Right ventricle myocardium inferior (tissue), 1 donor: Measurements from ENCODE around the gene COL27A1. TPM values are rescaled to one million over a fixed set of nuclear protein-coding genes. Genes with fewer than 3 reads are reported as not detected.
"Not testable (repeated sequence)": the region's sequence is repeated elsewhere in the genome, so short reads cannot be mapped to it uniquely, and the experiment has no call there.

Experiments used
- ATAC-seq: fragments of 200-7000 bp; cut with Tn5 transposase; one replicate; pipeline ENCODE4 v1.9.1; 2020; ENCODE audit warnings: mild to moderate bottlenecking, moderate library complexity
- DNase-seq: peaks from one replicate; pipeline ENCODE4 v3.0.0; 2021; ENCODE audit errors: missing footprints
- intact Hi-C: fragments of 100-400 bp; cut with DNase I; formaldehyde crosslinking; loops from one replicate; pipeline ENCODE4 v1.11.0; 2022
- total RNA-seq: library from RNA; stranded (reverse); fragmentation: NEBNext Ultra II Directional; extraction: Animal tissue kit (Norgen Biotek cat#: 25700); gene quantifications from one replicate; pipeline ENCODE4 v1.2.1, GENCODE V29; 2021
- donor health status: DM: no; HTN: yes; CAD: no; lungs with severe emphysema.

Gene COL27A1
- total RNA-seq, 1 donor from 2014 or later, result 9.8 TPM

DNA sequence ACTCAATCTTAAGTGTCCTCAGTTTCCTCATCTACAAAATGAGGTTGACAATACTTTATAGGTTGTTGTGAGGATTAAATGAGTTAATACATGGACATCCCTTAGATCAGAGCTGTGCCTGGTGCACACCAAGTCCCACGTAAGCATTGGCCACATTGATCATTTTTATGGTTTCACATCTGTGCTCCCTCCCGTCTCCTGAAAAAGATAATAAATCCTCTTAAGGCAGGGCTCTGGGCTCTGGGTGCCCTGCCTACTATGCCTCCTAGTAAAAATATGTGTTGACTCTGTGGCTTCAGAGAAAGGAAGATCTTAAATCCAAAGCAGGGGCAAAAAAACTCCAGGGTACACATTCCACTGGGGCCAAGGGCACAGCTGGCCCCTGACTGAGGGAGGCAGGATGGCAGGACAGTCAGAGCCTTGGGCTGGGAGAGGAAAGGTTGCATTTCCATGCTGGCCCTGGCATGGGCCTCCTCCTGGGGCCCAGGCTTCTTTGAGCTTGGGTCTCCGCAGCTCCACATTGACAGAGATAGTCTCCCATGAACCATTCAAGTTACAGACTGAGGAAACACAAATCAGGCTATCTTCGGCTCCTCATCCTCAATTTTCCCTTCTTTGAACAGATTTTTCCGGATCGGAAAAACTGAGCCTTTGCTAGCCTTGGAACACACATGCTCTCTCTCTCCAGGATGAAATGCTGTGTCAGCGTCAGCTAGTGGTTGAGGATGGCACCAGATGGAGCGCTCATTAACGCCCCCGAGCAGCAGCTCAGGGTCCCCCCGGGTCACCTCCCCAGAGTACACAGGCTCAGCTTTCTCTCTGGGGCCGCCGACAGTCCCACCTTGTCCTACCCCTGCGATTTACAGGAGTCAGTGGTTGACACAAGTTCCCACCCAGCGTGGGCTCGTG, 33.9 kb upstream of the COL27A1 start:
- no peak for ATAC-seq
- no peak for DNase-seq
- intact Hi-C loops, result no loop called here

DNA sequence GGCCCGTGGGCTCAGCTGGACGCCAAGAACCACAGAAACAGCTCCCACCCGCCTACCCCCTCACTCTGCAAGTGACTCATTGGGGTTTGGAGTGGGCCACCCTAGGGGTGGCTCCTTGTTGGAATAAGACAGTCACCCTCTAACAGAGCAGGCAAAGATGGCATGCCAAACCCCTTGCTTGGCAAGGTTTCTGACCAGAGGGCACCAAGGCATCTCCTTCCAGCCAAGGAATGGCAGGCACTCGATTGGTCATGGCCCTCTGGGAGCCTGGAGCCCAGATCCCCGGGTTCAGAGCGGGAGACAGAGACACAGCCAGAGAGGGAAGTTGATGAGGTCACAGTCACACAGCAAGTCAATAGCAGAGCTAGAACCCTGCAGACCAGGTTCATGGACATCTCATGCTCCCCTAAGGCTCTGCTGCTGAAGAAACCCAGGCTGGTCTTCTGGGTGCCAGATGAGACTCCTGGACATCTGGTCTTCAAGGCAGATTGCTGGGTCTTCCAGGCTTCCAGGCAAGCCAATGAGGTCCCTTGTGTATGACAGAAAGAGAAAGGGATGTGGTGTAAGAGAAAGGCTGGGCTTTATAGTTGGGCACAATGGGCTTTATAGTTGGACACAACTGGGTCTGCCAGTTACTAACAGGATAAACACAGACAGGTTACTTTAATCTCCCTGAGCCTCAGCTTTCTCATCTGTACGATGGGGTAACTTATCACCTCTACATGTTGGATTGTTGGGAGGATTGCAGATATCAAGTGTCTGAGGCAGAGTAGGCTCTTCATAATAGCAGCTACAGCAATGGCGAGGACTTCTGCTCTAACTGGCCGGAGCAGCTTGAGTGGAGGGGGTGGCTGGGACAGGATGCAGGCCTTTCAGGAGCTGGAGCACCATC, 33.0 kb upstream of the COL27A1 start:
- intact Hi-C loops, result no loop called here
- no peak for ATAC-seq
- no peak for DNase-seq

DNA sequence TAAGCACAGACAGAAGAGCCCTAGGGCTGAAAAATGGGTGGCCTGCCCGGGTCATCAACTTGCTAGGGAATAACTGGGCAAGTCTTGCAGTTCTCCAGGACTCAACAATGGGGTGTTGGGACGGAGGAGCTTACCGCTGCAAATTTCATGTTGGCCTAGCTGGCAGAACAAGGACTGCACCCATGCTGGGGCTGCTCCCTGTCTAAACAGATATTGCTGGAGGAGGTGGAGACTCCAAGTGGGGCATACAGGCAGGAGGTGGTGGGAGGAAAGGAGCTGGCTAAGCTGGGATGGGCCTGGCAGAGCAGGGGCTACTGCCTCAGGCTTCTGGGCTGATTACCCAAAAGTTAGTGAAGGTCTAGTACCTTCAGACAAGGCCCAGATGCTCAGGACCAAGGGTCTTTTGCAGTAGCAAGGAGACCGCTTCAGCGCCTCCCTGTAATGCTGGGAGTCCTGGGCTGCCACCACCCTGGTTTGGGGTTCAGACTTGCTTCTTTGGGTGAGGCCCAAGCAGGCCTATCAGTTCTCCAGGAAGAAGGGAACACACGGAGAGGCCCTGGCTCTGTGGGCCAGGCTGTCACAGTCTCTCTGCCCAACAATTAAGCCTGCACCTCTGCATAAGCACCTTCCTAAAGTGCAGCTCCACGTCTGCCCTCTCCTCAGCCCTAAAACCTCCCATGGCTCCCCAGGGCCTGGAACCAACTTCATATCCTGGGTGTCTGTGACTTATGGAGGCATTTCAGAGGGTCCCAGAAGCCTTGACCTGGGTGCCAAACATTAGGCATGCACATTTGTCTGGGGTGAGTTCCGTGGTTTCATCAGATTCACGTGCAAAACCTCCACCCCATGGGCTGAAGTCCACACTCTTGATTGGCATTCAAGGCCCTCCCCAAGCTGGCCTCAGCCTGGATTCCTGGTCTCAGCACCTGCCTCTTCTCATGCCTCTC, 32.0 kb upstream of the COL27A1 start:
- ATAC-seq (no peak), DNase-seq (no peak)

GRCh38 chr9:114124138-114124537, 31.2 kb upstream of the COL27A1 start:
- ATAC-seq (peak; percentile 49), DNase-seq (no peak)
- intact Hi-C loops, result no loop called here

More for the DNA sequence above, 32.0 kb upstream of the COL27A1 start:
- intact Hi-C loops, result no loop called here

DNA sequence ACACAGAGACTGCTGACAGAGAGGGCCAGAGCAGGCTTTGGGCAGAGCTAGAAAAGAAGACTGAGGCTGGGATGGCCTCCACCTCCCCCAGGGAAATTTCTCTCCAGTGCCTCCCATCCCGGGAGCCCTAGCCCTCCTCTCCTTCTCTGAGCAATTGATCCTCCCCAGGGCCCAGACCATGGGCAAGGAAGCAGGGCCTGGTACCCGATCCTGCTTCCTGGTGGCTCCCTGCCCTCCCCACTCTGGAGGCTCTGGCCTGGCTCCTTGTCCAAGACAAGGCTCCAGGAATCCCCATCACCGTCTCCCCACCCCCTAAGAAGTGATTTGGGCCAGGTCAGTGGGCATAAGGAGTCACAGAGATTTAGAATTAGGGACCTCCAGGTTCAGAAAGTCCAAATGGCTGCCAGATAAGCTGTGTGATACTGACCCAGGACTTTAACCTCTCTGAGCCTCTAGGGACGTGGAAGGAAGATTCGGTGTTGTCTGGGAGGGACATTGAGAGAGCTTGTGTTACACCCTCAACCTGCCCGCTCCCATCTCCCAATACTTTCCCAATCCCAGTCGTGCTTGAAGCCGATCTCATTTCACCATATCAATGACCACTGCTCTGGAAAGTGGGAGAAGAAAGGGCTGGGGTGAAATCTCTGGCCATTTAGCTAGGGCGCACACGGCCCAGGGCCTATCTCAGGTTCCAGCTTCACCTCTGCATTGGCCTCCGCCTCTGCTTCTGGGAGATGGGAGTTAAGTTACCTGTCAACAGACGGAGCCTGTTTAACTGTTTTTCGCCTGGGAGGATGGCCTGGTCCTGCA, 30.5 kb upstream of the COL27A1 start:
- DNase-seq, result no peak
- intact Hi-C loops, result no loop called here
- ATAC-seq, result no peak

- ATAC-seq, result no peak
- intact Hi-C loops, result no loop called here
- DNase-seq, result no peak
Observed at GRCh38 chr9:114125476-114126013, 29.8 kb upstream of the COL27A1 start.

GRCh38 chr9:114126247-114127060, 28.9 kb upstream of the COL27A1 start:
- no peak for ATAC-seq
- intact Hi-C loops, result no loop called here

DNA sequence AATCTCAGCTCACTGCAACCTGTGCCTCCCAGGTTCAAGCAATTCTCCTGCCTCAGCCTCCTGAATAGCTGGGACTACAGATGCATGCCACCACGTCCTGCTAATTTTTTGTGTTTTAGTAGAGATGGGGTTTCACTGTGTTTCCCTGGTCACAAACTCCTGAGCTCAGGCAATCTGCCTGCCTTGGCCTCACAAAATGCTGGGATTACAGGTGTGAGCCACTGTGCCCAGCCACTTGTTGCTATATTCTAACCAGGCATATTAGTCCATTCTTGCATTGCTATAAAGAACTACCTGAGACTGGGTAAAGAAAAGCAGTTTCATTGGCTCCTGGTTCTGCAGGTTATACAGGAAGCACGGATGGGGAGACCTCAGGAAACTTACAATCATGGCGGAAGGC, 26.6 kb upstream of the COL27A1 start:
- intact Hi-C loops, ATAC-seq, DNase-seq: not testable (repeated sequence)

More at GRCh38 chr9:114126247-114127060, 28.9 kb upstream of the COL27A1 start:
- no peak for DNase-seq

GRCh38 chr9:114130141-114130540, 25.2 kb upstream of the COL27A1 start:
- ATAC-seq (no peak), DNase-seq (no peak)
- intact Hi-C loops, result no loop called here

DNA sequence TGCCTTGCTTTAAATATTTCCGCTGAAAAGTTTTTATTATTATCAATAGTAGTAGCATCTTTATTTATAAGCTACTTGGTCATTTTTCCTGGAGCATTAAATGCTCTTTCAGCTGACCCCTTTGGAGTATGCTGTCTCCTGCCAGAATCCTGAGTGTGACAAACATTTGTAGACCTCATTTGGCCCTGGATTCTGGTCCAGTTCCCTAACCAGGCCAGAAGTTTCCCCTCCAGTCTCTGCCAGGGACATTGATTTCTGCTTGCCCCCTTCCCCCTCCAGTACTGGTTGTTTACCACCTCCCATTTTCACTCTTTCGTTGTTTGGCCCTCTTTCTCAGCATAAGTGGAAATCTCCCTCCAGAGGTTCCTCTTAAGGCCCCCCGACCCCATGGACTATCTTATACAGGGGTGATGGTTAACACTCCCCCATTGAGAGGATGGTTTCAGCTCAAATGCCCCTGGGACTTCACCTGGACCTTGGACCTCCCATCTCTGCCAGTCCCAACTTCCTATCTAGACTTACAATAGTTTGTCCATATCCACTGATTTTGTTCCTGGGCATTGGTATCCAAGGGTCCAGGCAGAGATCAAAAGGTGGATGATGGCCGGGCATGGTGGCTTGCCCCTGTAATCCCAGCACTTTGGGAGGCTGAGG, 24.6 kb upstream of the COL27A1 start:
- DNase-seq, result no peak
- peak; percentile 42 for ATAC-seq
- intact Hi-C loops, result no loop called here

DNA sequence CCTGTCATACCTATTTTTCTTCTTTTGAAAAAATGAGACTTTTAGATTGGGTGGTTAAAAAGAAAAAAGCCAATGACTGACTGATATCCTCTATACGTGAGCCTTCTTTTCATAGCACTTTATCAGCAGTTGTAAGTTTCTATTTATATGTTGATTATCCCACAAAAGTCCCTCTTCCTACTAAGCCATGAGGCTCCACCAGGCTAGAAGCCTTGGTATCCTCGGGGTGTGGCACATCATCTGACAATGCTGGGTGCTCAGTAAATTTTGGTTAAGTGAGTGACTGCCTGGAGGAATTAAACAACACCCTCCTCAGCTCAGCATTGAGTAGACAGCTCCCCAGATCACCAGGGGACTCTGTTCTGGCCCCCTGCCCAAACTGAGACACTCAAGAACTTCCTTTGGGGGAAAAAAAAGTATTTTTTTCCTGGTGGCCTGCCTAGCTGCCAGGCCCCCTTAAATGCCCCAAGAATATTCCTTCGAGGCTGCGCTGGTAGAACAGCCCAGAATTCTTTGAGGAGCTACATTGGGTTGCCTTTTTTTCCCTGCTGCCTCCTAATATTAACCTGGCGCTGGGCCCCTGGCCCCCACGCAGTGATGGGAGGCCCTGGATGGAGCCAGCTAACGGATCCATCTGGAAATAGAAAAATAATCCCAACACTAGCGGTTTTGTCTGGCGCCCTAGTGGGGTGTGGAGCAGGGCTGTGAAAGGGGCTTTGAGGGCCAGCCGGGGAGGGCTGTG, 23.4 kb upstream of the COL27A1 start:
- intact Hi-C loops, result no loop called here
- ATAC-seq, result no peak
- DNase-seq, result no peak

- DNase-seq (no peak), ATAC-seq (no peak)
- intact Hi-C loops, result no loop called here
Observed at GRCh38 chr9:114132550-114132918, 22.8 kb upstream of the COL27A1 start.

DNA sequence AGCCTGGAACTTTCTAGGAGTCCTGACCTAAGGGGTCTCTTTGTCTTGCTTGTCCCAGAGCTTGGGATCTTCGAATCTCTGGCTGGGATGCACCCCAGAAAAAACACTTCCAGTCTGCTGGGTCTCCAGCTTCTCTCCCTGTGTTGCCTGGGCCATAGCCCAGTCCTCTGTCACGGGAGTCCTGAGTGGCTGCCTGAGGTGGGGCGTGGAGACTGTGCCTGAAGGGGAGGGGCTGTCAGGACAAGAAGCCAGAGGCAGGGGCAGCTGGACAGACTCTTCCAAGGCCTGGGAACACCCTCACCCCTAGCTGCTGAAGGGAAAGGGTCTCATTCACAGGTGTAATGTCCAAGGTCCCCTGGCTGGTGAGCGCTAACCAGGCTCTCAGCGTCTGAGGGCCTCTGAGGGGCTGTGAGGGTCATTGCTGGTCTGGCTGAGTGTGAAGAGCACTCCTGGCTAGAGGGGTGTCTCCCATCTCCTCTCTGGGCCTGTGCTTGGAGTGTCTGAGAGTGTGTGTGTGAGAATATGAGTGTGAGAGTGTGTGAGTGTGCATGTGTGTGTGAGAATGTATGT, 20.4 kb upstream of the COL27A1 start:
- intact Hi-C loops, result no loop called here
- DNase-seq (no peak), ATAC-seq (no peak)

DNA sequence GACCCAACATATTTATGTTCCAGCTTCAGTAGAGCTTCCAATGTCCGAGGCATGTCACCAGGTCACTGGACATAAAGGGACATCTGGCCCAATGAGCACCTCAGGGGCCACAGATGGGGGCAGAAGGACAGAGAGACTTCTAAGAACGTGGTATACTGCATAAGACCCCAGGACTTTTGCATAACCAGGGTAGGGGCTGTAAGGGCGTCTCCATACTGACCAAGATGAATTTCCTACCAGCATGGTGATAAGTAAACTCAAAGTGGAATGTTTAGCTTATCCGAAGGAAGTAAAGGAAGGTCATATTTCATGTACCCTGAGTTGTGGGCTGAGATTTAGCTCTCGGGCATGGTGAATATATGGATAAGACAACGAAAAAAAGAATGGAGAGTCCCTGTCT, 17.5 kb upstream of the COL27A1 start:
- no peak for DNase-seq
- ATAC-seq, result no peak
- intact Hi-C loops, result no loop called here

DNA sequence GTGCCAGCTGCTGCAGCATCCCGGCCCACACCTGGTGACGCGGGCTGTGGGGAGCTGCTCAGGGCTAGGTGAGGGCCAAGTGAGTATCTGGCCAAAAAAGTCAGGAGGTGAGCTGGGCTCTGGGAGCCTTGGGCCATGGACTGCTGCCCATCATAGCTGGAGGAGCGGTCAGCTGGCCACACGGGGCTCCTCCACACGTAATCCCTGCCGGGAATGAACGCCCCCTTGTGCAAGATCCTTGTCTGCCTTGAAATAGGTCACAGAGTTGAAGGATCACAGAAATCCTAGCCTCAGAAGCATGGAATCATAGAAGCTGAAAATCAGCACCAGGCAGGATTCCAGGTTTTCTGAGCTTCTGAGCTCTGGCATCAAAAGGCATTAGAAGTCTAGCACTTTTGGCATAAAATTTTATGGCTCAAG, 16.8 kb upstream of the COL27A1 start:
- DNase-seq (no peak), ATAC-seq (no peak)
- intact Hi-C loops, result no loop called here
